Epidermal melanocyte (primary cell): Measurements from ENCODE around the gene LRFN2.

Experiments used
- DNase-seq: peaks from one replicate; pipeline ENCODE4 v3.0.0; 2011; ENCODE audit warnings: low spot score; ENCODE audit not compliant: insufficient read length

LRFN2 gene

DNA sequence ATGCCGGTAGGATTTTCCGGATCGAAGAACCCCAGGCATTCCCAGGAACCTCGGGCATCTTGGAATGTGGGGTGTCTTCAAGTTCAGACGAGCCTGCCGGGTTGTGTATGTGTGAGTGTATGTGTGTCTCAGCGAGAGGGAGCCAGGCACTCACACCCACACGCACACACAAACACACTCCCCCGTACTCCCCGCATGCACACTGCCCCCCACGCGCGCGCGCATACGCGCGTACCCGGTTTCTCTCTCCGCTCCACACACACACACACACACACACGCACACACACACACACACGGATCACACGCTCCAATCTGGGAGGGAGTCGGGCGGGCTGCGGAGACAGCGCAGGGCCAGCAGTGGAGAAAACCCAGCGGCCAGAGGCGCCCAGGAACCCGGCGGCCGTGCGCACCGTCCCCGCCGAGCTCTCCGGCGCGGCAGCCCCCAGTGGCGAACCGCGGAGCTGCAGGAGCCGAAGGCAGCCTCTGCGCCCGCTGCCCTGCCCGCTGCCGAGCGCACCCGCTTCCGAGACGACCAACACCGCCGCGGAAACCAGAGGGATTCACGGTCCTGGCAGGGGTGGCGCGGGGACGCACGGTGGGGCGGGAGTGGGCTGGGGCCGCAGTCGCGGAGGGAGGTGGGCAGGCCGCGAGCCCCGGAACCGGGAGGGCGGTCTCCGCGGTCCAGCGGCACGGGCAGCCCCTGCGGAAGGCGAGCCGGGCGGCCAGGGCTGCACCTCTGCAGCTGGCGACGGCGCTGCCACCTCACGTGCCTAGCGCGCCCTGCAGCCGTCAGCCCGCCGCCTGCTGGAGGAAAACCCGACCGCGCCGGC lies at the start of gene LRFN2:
Gene LRFN2 (minus strand): TSS at position 125 of the 830 bp plus-strand sequence.
- DNase-seq, result peak; percentile 25

GRCh38 chr6:40634429-40634828 lies 47.3 kb upstream of the LRFN2 start:
- no peak for DNase-seq

DNA sequence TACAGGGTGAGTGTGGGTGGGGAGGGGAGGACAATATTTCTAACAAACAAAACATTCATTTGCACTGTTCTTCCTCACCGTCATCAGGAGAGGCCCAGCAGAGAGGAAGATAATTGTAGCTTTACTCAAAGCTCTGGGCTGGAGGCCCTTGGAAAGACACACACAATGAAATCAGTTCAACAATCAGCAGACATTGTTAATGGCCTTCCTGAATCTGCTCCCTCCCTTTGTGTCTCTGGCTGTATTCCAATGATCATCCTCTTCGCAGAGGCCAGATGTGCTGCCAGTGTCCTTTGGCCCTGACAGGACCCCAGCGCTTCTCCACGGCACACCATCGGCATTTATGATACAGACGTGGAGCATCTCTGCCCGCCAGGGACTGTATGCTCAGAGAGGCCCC lies 44.6 kb upstream of the LRFN2 start:
- DNase-seq, result no peak

DNA sequence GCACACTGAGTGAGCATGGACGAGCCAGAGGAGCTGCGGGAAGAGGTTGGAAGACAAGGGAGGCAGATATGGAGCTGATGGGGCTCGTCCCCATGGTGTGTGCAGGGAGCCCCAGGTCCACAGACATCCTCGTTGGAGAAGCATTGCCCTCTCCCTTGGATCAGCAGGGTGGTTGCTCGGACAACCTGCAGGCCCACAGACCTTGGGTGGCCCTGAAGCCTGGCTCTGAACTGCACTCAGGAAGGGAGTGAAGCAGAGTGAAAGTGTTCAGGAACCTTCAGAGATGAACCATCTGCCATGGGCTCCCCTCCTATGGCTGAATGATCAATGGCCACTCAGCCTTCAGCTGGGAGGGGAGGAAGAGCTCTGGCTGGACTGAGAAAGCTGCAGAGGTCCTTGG lies 43.3 kb upstream of the LRFN2 start:
- DNase-seq, result no peak

GRCh38 chr6:40630051-40630450 lies 42.9 kb upstream of the LRFN2 start:
- no peak for DNase-seq

DNA sequence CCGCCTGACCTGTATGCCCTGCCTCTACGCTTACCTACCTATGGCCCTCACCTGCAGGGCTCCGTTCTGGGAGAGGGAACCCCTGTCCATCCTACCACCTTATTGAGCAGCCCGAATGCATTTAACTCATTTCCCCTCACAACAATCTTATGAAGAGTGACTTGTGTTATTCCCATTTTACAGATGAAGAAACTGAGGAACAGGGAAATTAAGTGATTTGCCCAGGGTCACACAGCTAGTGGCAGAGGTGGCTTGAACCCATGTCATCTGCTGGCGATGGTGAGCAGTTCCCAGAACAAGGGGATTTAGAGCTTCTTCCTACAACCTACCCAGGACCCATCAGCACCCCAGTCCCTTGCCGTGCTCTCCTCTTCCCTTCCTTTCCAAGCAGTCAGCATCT lies 42.3 kb upstream of the LRFN2 start:
- no peak for DNase-seq

DNA sequence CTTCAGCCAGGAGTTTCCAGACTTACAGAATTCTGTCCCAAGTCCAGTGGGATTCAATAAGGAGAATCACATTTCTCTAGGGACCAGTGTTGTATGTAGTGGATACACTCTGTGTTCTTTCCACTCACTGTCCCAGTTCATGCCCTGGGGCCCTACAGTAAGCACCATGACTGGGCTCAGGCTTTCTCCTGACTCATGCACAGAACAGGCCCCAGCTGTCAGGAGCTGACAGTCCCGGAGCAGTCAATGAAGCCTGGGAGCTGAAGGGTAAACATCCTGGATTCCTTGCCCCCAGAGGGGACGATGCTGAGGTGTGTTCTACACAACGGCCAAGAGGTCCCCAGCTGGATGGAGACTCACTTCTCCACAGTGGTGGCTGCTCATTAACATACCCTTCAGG lies 40.2 kb upstream of the LRFN2 start:
- DNase-seq, result no peak

GRCh38 chr6:40626886-40627285 lies 39.7 kb upstream of the LRFN2 start:
- no peak for DNase-seq

DNA sequence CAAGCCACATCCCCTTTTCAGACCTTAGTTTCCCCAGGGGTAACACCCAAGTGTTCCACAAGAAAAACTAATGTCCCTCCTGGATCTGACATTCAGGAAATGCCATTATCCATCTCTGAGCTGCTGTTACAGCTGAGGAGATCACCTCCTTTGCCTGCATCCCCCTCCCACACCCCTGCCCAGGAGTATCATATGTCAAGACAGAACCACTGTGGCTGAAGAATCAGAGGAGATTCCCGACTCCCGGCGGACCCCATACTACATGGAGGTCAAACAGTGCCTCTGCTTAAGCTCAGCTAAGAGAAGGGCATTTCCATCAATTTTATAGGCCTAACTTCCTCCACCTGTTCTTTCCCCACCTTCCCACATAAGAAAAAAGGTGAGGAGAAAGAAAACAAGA lies 36.8 kb upstream of the LRFN2 start:
- DNase-seq, result no peak

DNA sequence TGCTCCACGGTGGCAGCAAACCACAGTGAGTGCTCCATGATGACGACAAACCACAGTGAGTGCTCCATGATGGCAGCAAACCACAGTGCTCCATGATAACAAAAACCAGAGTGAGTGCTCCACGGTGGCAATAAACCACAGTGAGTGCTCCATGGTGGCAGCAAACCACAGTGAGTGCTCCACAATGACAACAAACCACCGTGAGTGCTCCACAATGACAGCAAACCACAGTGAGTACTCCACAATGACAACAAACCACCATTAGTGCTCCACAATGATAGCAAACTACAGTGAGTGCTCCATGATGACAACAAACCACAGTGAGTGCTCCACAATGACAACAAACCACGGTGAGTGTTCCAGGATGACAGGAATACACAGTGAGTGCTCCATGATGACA lies 36.0 kb upstream of the LRFN2 start:
- no peak for DNase-seq

DNA sequence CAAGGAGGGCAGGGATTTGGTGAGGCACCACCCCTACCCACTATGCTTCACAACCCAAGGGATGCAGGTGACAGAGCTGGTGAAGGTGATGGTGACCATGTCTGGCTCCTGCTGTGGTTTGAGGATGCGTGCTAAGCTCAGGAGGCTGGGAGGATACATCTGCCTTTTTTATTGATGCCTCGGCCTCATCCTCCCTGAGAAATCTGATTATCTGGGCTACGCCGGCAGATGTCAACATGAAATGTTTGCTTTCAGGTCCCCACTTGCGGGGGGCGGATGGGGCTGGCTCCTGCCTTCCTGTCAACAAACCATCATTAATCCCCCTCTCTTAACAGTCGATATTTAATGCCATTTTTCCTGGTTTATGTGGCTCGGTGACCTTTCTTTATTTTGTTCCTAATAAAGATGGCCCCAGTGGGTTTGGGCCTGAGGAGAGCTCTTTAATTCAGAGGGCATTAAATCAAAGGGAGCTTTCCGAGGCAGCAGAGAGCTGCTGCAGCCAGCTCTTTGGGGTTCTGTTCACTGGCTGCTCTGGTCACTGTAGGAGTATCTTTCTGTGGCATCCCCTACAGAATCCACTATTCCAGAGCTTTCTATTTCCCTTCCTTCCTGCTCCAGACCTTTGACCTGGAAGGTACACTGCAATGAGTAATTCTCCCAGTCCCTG lies 33.5 kb upstream of the LRFN2 start:
- no peak for DNase-seq

GRCh38 chr6:40614671-40615070 lies 27.5 kb upstream of the LRFN2 start:
- no peak for DNase-seq

- no peak for DNase-seq
Measured at GRCh38 chr6:40611912-40612311, 24.7 kb upstream of the LRFN2 start.

GRCh38 chr6:40611434-40611833 lies 24.3 kb upstream of the LRFN2 start:
- no peak for DNase-seq

DNA sequence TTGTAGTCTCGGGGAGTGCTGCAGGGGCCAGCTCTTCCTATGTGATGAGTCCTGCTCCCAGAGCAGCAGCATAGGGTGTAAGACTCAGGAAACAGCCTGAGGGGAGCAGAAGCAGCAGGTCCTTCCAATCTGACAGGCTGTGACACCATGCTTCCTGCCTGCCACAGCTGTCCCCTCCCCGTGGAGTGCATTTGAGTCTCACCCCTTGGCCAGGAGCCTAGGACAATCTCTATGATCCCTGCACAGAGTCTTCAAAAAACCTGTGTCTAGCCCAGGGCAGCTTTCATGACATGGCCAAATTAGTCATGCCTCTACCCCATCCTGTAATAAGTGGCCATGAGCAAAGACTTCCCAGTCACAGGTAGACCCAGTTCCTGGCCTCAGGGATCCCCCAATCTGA lies 23.1 kb upstream of the LRFN2 start:
- DNase-seq, result no peak

GRCh38 chr6:40606981-40607380 lies 19.8 kb upstream of the LRFN2 start:
- DNase-seq, result no peak

DNA sequence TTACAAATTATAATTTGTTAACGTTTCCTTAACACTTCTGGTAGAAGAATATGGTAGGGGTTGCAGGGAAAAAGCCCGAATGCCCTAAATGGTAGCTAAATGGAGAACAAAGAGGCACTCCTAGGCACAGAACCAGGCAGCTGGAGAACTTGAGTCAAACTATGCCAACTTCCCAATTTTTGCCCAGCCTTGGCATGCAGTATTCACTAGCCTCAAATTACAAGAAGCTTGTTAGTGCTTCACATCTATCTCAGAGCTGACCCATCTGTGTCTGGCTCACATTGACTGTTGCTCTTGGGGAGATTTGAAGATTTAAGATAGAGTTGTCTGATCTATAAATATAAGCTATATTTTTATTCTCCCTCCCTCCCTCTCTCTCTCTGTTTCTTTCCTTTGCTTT lies 19.4 kb upstream of the LRFN2 start:
- DNase-seq, result no peak

DNA sequence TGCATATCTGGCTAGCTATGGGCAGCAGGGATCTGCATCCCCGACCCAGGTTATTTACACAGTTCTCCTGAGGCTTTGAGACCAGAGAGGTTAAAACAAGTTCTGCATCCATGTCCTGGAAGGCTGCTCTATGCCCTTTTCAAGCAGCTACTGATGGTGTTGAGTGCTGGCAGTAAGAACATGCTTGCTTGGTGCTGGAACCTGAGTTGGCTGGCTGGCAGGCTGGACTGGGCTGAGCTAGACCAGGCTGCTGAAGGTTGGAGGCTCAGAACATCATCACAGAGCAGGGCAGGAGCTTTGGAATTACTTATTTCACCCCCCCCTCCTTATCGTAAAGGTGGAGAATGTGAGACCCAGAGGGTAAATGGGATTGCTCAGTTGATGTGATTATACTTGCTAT lies 16.9 kb upstream of the LRFN2 start:
- DNase-seq, result no peak

GRCh38 chr6:40599555-40599954 lies 12.4 kb upstream of the LRFN2 start:
- DNase-seq, result no peak

DNA sequence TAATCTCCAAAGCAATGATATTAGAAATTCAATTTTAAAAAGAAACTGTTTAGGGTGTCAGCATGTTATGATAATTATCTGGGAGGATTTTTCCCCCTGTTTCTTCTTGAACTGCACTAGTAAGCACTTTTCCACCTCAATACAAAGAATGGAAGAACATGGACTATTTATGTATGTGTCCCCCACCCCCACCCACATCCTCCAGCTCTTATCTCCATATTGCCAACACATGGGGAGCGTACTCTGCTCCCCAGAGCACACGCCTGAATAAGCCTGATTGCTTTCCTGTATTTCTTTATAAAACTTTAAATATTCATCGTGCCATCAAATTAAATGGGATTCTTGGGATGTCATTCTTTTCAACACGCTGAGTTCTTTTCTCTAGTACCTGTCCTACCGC lies 11.4 kb upstream of the LRFN2 start:
- no peak for DNase-seq

DNA sequence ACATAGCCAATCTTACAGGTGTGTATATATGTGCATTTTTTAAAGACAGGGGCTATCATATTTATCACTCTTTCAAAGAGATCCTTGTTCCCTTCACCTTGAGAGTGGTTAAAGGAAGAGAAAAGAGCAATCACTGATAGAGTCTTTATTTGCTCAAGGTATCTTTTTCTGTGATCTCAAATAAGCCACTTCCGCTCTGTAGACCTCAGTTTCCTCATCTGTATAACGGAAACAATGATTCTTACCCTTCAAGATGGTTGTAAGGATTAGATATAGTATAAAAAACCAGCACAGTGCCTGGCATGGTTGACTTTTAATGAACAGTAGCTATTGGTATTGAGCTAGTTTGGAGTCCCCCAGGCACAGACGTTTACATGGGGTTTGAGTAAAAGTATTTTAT lies 10.1 kb upstream of the LRFN2 start:
- no peak for DNase-seq

GRCh38 chr6:40588480-40588879 lies 1.3 kb upstream of the LRFN2 start:
- DNase-seq, result no peak

- no peak for DNase-seq
Measured at GRCh38 chr6:40588070-40588384, 863 bp upstream of the LRFN2 start.
